Measurements from ENCODE around the gene AMACR. TPM values are rescaled to one million over a fixed set of nuclear protein-coding genes. Genes with fewer than 3 reads are reported as not detected.
A peak's percentile ranks its signal among the peaks of the same experiment; 100 is the strongest.
"Not testable (repeated sequence)": the region's sequence is repeated elsewhere in the genome, so short reads cannot be mapped to it uniquely, and the experiment has no call there.

The AMACR gene
- total RNA-seq, 4 donors from 2014 or later, result 13.7 to 24.9 (median 15.4) TPM

DNA sequence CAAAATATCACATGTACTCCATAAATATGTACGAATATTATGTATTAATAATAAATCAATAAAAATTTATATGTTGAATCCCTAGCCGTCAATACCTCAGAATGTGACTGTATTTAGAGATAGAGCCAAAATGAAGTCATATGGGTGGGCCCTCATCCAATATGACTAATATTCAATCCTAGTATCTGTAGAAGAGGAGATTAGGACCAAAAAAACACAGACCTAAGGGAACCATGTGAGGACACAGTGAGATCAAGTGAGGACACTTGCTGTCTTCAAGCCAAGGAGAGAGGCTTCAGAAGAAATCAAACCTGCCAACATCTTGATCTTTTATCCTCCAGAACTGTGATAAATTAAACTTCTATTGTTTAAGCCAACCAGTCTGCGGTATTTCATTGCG is 3.7 kb upstream of the AMACR start:
- TF ChIP-seq POLR2A (IDR thresholded peaks at IDR 0.05), result no peak
- TF ChIP-seq, protein P1, sequence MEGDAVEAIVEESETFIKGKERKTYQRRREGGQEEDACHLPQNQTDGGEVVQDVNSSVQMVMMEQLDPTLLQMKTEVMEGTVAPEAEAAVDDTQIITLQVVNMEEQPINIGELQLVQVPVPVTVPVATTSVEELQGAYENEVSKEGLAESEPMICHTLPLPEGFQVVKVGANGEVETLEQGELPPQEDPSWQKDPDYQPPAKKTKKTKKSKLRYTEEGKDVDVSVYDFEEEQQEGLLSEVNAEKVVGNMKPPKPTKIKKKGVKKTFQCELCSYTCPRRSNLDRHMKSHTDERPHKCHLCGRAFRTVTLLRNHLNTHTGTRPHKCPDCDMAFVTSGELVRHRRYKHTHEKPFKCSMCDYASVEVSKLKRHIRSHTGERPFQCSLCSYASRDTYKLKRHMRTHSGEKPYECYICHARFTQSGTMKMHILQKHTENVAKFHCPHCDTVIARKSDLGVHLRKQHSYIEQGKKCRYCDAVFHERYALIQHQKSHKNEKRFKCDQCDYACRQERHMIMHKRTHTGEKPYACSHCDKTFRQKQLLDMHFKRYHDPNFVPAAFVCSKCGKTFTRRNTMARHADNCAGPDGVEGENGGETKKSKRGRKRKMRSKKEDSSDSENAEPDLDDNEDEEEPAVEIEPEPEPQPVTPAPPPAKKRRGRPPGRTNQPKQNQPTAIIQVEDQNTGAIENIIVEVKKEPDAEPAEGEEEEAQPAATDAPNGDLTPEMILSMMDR (IDR thresholded peaks at IDR 0.05), result no peak
- H3K4me3 ChIP-seq (ENCODE audit: low read depth, poor library complexity, severe bottlenecking), result no peak overlapping the region
- 62 to 66% methylated on average over 4 of the region's 4 CpGs for WGBS, 2 donors
- intact Hi-C loops (cut with DNase I; ENCODE audit: low total_unique reads), result no loop called here
- DNase-seq (ENCODE audit: low spot score in 2 of 2), result no peak

DNA sequence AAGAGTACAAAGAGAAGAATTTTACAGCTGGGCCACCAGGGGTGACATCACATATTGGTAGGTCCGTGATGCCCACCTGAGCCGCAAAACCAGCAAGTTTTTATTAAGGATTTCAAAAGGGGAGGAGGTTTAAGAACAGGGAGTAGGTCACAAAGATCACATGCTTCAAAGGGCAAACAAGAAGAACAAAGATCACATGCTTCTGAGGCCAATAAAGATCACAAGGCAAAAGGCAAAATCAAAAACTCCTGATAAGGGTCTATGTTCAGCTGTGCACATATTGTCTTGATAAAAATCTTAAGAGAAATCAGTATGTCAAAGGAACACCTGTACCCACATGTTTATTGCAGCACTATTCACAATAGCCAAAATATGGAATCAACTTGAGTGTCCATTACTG is 2.3 kb upstream of the AMACR start:
- intact Hi-C loops (cut with DNase I; ENCODE audit: low total_unique reads); DNase-seq (ENCODE audit: low spot score in 2 of 2); H3K4me3 ChIP-seq (ENCODE audit: low read depth, poor library complexity, severe bottlenecking): not testable (repeated sequence)
- 83 to 87% methylated on average over 2 of the region's 2 CpGs for WGBS, 2 donors

DNA sequence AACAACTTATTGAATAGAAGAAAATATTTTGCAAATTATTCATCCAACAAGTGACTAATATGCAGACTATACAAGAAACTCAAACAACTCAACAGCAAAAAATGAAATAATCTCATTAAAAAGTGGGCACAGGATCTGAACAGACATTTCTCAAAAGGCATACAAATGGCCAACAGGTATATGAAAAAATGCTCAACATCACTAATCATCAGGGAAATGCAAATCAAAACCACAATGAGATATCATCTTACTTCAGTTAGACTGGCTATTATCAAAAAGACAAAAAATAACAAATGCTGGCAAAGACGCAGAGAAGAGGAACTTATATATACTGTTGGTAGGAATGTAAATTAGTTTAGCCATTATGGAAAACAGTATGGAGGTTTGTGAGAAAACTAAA is 1.8 kb upstream of the AMACR start:
- no peak for DNase-seq (ENCODE audit: low spot score in 2 of 2)
- intact Hi-C loops (cut with DNase I; ENCODE audit: low total_unique reads), result no loop called here
- TF ChIP-seq, protein P1 (IDR thresholded peaks at IDR 0.05), result no peak
- TF ChIP-seq POLR2A (IDR thresholded peaks at IDR 0.05), result no peak
- WGBS, 2 donors, result 78 to 91% methylated on average over 1 of the region's 1 CpG
- H3K4me3 ChIP-seq (ENCODE audit: low read depth, poor library complexity, severe bottlenecking), result no peak overlapping the region

DNA sequence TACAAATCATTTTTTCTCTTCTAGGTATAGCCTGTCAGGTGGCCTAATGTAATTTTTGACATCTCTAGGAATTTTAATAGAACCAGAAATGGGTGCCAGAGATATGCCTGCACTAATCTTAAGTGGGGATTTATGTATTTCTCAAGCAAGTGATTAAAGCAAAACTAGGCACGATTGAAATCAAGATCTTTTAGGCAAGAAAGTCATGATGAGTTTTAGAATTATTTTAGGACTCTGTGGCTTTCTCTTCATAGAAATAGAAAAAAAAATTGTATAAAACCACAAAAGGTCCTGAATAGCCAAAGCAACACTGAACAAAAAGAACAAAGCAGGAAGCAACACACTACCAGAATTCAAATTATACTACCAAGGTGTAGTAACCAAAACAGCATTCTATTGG is 952 bp upstream of the AMACR start:
- 6 to 15% methylated on average over 1 of the region's 1 CpG for WGBS, 2 donors

DNA sequence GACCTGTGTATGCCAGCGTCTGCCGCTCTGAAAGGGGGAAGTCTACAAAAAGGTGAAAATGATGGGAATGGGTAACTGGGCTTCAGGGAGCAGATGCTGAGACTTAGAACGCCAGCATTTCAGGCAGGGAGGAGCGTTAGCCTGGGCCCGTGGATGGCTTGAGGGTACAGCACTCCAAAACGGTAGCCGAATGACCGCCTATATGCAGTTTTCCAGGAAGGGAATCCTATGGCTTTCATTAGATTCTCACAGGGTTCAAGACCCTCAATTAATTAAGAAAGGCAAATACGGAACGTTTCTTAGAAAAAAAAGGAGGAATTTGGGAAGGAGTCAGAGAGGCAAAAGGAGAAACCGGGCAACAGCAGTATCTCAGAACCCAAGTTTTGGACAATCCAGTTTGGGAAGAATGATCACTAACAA is 639 bp downstream of the AMACR start:
- WGBS, 2 donors, result 1 to 3% methylated on average over 11 of the region's 11 CpGs

More for the DNA sequence above, 952 bp upstream of the AMACR start:
- intact Hi-C loops (cut with DNase I; ENCODE audit: low total_unique reads), result no loop called here
- TF ChIP-seq POLR2A (IDR thresholded peaks at IDR 0.05), result no peak
- TF ChIP-seq, protein P1 (IDR thresholded peaks at IDR 0.05), result no peak
- DNase-seq (ENCODE audit: low spot score in 2 of 2), result no peak
- no peak overlapping the region for H3K4me3 ChIP-seq (ENCODE audit: low read depth, poor library complexity, severe bottlenecking)

DNA sequence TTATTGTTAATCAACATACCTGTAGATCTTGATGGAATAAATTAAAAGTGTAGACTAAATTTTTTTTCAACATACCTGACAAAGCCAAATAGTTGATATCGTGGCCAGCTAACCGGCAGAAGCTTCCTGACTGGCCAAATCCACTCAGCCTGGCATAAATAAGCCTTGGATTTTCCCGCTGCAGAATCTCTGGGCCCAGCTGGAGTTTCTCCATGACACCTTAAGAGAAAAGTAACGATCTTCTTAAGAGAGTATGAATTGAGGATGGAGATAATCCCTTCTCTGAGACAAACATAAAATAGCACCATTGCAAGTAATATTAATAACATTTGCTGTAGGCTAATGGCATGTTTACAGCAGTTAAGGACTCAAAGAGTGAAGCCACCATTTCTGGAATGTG is 2.2 kb downstream of the AMACR start:
- WGBS, 2 donors, result 83 to 90% methylated on average over 4 of the region's 4 CpGs
- intact Hi-C loops (cut with DNase I; ENCODE audit: low total_unique reads), result no loop called here
- no peak overlapping the region for H3K4me3 ChIP-seq (ENCODE audit: low read depth, poor library complexity, severe bottlenecking)
- TF ChIP-seq, protein P1 (IDR thresholded peaks at IDR 0.05), result no peak
- no peak for DNase-seq (ENCODE audit: low spot score in 2 of 2)

More for the DNA sequence above, 639 bp downstream of the AMACR start:
- intact Hi-C loops (cut with DNase I; ENCODE audit: low total_unique reads), result no loop called here
- H3K4me3 ChIP-seq (ENCODE audit: low read depth, poor library complexity, severe bottlenecking), result peak overlapping the region; percentile 57
- TF ChIP-seq, protein P1 (IDR thresholded peaks at IDR 0.05), result no peak
- TF ChIP-seq POLR2A (IDR thresholded peaks at IDR 0.05), result no peak
- no peak for DNase-seq (ENCODE audit: low spot score in 2 of 2)
